Suprapubic skin (tissue), 4 donors: ENCODE results near the gene MZB1.

Experiments used
- CTCF ChIP-seq, 2 donors: fragments of 200-600 bp in 1 of 2; fragments of 450-650 bp in 1 of 2; sonication (generic) in 1 of 2; IDR thresholded peaks; one replicate each; pipeline ENCODE4 v1.5.1; 2016 to 2019; ENCODE audit warnings: antibody characterized with exemption in 2 of 2, mild to moderate bottlenecking in 1 of 2, moderate library complexity in 1 of 2
- POLR2A ChIP-seq, 2 donors: fragments of 450-650 bp; IDR thresholded peaks; one replicate each; pipeline ENCODE4 v1.6.1; 2017; ENCODE audit warnings: antibody characterized with exemption in 2 of 2, mild to moderate bottlenecking in 2 of 2, moderate library complexity in 2 of 2
- POLR2AphosphoS5 ChIP-seq, 3 donors: sonication (generic); formaldehyde crosslinking; IDR thresholded peaks; one replicate each; pipeline ENCODE4 v1.6.1; 2017; ENCODE audit warnings: antibody characterized with exemption in 3 of 3

GRCh38 chr5:139387611-139388197, 2.0 kb downstream of the MZB1 start:
- TF ChIP-seq CTCF (IDR thresholded peaks at IDR 0.05) (no peak), POLR2AphosphoS5 (IDR thresholded peaks at IDR 0.05) (no peak), POLR2A (IDR thresholded peaks at IDR 0.05) (no peak)
